A204.1 (cell line): ENCODE results near the gene CDK17.
"Not testable (repeated sequence)": the region's sequence is repeated elsewhere in the genome, so short reads cannot be mapped to it uniquely, and the experiment has no call there.

Experiments used
- FAIRE-seq: peaks from 2 replicates; lab custom pipeline; 2012; peaks lifted over from hg19 to GRCh38; lab: Jason Lieb, UNC

Gene CDK17

DNA sequence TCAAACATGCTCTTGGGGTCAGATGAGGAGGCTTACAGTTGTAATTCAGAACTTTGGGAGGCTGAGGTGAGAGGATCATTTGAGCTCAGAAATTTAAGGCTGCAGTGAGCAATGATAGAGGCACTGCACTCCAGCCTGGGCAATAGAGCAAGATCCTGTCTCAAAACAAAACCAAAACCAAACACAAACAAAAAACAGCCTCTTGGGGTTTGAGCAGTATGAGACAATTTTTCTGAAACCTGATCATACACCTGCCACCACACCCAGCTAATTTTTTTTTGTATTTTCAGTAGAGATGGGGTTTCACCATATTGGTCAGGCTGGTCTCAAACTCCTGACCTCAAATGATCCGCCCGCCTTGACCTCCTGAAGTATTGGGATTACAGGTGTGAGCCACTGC, 17.4 kb upstream of the CDK17 start:
- FAIRE-seq, result not testable (repeated sequence)

DNA sequence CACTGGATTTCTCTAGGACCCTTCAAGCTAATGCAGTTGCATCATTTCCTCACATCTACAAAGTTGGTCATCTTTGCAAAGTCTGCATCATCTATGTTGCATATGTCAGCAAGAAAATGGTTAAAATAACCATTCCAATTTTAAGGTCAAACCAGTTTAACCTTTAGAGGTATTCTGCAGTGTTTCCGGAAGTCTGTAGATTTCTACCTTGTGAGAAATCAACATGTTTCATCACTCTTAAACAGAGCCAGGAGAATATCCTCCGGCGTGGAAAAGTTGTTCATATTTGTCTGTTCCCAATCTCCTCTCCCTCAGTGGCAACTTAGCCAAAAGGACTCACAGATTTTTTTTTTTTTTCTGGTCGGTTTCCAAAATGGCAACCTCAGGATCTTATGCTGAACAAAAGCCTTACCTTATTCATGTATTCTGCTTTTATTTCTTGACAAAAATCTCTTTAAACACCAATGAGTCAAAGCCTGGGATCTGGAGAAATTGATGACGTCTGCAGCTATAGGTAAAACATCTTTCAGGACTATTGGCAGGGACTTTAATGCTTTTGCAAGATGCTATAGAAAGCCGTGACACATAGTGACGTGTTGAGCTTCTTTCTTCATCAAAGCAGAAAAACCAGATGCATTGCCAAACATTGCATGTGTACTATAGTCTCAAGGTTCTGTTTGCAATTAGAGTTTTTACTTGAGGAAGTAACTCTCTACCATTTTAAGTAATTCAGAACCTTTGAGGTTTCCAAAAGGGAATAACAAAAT, 16.0 kb upstream of the CDK17 start:
- FAIRE-seq, result no peak

DNA sequence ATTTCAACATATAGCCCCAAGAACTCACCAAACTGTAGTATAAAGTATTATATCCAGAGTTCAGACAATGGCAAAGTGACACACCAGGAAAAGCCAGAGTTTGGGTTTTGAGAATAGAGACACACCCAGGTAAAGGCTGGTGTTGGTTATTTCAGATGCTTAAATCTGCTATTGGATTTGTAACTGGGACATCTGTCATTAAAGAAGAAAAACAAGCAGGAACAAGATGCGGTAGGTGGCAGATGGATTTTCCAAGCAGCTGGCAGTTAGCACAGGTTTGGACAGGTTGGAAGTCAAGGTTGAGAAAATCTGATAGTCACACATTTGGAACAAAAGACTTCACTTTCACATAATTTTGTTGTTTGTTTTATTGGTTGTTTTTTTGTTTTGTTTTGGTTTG, 14.4 kb upstream of the CDK17 start:
- no peak for FAIRE-seq

DNA sequence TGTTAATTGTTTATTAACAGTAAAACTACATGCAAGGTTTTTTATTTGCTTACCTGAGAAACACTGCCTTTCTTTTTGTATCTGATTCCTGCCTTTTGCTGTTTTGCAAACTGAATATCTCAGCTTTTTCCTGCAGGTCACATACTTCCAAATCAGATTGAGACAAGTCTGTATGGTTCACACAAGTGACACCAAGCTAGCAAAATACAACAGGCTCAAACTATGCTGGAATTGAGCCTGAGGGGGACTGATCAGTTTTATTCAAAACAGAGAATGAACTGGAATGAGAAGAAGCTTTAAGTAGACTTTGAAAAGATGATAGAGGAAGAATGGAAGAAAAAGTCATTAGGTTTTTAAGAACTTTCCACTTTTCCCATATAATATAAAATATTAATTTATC, 12.2 kb upstream of the CDK17 start:
- no peak for FAIRE-seq

DNA sequence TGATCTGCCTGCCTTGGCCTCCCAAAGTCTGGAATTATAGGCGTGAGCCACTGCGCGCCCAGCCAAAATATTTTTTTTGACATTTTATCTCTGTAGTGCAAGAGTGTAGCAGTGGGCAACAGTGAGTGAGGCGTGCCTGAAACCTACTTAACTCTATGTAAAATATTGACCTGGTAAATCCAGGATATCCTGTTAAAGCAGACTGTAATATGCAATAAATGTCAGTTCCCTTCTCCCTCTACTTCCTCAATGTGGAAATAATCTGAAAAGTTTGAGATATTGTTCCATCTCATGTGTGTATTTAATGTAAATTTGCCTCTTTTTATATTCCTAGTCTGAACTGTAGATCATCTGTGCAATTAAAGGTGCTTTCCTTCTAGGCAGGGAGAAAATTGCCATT, 9.5 kb upstream of the CDK17 start:
- FAIRE-seq, result no peak

DNA sequence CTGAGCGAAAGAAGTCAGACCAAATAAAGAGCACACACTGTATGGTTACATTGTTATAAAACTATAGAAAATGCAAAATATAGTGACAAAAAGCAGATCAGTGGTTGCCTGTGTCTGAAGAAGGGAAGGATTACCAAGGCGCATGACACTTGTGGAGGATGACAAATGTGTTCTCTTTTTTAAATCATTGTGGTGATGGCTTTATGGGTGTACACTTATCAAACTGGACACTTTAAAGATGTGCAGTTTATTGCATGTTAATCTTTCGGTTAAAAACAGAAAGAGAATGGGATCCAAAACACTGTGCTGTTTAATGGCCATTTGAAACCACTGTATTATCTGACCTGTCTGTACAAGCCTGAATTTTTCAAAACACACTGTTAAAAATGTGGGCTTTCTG, 8.8 kb upstream of the CDK17 start:
- FAIRE-seq, result no peak

DNA sequence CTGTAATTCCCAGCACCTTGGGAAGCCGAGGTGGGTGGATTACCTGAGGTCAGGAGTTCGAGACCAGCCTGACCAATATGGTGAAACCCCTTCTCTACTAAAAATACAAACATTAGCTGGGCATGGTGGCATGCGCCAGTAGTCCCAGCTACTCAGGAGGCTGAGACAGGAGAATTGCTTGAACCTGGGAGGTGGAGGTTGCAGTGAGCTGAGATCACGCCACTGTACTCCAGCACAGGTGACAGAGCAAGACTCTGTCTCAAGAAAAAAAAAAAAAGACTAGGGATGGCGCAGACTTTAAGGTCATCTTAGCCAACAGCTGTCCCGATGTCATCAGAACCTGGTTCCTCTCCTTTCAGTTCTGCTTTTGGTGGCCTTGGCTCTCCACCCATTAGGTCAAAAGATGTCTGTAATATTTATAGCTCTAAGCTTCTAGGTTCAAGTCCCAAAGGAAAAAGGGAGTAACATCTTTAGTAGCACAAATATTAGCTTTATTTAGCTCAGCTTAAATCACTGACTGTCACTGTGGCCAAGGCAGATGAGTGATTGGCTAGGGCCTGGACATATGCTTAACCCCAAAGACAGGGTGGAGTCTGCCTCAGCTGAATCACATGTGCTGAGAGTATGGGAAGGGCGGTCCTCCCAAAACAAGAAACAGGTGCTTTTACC, 7.3 kb upstream of the CDK17 start:
- not testable (repeated sequence) for FAIRE-seq

DNA sequence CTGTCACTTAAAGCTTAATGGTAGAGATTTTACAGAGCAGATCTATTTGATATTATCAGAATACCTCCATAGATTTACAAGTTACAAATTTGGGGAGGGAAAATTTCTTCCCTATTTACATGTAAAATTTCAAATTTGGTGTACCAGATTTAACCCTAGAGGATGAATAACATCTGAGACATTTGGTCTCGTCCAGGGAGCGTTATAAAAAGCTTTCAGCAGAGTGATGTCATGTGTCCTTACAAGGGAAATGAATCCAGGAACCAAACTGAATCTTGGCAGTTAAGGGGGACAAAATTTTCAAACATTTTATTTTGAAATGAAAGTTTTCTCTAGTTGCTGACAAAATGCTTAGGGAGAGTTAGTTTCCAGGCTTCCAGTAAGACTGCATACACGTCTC, 4.5 kb upstream of the CDK17 start:
- no peak for FAIRE-seq

DNA sequence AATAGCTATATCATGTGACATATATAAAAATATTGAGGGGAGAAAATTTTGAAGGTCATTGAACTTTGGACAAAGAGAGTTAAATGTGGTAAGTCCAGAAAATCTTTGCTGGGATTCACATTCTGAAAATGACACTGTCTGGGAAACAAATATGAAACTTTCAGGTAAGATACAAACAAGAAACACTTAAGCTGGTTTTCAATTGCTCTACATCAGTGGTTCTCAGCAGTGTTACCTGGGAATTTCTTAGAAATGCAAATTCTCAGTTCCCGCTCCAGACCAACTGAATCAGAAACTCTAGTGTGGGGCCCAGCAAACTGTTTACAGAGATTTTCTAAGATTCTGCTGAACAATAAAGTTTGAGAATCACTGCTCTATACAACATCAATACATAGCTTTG, 3.6 kb upstream of the CDK17 start:
- FAIRE-seq, result no peak

DNA sequence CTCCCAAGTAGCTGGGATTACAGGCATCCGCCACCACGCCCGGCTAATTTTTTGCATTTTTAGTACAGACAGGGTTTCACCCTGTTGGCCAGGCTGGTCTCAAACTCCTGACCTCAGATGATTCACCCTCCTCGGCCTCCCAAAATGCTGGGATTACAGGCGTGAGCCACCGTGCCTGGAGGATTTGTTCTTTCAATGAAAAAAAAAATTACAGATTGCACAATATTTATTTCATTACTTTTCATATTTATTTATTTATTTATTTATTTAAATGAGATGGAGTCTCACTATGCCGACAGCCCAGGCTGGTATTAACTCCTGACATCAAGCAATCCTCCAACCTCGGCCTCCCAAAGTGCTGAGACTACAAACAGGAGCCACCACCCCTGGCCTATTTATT, 2.3 kb upstream of the CDK17 start:
- not testable (repeated sequence) for FAIRE-seq

DNA sequence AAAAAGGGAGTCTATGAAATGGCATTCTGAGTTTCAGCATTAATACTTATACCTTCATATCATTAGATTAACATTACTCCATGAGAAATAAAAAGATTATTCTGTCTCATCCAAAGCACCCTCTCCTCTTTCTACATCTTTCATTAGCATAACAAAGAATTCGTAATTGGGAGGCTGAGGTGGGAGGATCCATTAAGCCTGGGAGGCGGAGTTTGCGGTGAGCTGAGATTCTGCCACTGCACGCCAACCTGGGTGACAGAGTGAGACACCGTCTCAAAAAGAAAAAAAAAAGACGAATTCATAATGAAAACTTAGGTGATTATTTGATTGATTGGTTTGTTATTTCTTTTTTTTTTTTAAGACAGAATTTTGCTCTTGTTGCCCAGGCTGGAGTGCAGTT, 1.8 kb upstream of the CDK17 start:
- no peak for FAIRE-seq

DNA sequence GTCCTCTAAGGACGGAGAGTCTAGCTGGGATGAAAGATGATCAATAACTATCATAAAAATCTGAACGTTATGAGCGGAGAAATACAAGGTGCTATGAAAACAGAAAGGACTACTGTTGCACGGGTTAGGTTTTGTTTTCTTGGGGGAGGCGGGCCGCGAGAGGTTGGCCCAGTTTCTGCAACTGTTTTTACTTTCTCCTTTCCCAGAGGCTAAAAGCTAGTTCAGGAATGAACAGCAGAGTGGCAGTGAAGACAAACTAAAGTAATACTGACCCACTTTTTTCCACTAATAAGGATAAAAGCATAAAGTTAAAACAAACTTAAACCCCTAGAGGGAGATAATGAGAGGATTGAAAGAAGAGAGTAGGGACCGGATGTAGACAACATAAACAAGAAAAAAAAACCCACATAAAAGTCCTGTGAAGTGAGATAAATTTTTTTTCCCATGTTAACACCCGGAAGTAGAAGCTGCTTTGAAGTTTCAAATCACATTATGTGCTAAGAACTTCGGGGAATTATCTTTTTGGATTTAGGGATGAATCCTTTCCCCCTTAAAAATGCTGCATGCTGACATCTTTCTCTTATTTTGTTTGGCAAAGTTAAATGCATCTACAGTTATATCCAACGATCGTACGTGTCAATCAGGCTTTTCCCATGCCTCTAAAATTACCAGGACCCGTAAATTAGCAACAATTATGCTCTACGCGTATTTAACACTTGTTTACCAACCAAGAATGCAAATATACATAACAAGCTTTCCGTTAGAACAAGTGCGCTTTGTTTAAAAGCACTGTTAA, 1.0 kb upstream of the CDK17 start:
- FAIRE-seq, result peak; percentile 25

DNA sequence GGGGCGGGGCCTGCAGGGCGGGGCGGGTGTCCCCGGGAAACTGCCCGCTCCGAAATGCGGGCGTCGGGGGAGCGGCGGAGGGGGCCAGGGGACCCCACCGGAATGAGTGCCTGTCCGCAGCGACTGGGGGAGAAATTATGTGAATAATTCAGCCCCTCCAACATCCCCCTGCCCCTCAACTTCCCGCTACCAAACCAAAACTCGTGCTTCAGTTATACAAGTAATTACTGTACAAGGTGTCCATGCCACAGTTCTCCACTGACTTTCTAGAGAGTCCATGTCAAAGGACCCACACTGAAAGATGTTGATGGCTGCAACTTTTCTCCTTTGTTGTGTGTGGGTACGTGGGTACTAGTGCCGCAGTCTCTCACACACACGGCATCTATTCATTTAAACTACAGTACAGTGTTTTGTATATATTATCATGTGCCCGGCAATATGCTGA, 414 bp upstream of the CDK17 start:
- FAIRE-seq, result no peak

DNA sequence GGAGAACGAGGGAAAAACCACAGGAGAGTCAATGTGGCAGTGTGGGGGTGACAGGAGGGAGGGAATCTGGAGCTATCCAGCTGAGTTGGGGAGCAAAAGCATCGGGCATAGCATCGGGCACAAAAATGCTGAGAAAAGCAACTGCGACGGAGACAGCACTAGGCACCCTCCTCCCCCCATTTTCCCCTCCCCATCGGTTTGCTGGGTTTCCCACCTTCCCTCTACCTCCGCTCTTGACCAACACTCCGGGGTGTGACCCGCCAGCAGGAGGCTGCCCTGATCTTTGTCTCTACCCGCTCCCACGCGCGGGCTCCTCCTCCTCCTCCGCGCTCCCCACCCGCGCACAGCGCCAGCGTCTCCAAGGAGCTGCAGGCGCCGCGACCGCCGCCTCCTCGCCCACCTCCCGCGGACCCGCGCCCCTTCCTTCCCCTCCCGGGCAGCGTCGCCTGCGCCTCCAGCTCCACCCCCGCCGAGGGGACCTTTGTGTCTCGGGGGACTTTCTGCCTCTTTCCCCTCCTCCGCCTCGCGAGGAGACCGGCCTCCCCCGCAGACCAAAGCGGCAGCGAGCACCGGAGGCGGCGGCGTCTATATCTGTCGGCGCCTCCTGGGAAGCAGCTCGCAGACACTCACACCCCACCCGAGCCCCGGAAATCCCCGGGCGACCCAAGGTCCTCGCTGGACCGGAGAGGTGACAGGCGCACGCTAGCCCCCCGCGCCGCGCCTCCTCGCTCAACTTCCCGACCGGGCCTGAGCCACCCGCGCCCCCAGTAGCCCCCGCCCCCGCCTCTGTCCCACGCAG, 920 bp downstream of the CDK17 start:
- no peak for FAIRE-seq

DNA sequence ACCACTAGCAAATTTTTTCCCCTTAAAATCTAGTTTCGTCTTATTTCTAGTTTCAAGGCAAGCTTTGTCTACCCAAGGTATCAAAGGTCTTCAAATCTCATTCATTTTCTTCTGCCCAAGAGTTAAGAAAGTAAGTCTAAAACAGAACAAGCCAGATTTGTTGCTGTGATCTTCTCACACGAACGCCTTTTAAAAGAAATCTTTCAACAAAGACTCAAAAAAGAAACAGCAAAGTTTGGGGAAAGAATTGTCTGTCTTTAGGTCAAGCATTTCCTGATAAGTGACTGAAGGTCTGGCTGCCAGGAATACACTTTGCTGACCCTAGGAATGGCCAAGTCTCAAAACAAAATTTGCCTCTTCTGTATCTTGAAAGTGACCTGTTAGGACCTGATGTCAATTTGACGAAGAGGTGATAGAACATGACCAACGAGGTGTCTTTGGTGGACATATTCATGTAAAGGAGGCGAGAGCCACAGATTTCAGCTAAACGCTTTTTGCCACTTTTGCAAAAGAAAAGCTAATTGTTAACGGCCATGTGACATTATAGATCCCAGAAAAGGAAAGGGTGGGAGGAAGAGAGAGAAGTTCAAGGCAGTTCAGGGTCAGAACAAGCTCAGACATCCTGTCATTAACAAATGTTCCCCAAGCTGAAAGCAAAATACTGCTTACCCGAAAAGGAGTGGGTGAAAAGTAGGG, 1.7 kb downstream of the CDK17 start:
- FAIRE-seq, result no peak

DNA sequence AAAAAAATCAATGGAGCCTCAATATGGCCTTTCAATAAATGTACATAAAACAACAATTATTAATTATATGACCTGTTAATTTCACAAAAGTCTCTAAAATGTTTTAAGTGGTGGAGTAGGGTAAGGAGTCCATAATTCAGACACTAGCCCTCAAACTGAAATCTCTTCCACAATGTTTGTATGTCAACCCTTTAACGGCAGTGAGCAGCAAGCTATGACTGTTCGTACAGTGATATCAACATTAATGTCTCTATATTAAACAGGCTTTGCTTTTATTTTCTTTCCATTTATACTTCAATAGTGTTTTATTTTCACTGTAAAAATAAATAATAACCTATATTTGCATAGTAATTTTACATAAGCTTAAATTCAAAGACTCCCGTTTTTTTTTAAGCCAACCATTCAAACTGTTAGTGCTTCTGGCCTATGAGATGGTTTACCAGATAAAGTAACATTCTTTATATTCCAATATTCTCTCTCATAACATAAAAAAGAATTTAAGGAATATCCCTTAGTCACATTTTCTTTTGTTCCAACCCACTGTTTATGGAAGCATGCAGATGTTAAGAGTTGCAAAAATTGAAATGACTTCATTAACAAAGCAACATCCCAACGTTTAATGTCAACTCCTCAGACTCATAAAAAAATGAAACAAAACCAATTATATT, 2.3 kb downstream of the CDK17 start:
- no peak for FAIRE-seq

DNA sequence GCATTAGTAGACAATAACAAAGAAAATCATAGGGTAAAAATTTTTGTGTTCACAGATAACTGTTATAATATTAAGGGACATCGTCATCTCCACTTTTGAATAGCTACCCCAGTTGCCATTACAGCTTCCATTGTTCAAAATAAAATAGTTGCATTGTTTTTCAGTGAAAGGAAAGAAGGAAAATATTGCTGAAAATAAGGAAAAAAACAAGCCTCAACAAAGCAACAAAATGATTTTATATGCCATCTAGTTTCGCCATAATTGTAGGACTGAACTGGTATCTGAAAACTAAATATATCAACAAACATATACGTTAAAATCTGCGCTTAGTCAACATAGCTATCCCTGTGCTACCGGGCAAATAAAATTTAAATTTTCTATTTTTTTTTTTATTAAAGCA, 3.3 kb downstream of the CDK17 start:
- FAIRE-seq, result no peak

DNA sequence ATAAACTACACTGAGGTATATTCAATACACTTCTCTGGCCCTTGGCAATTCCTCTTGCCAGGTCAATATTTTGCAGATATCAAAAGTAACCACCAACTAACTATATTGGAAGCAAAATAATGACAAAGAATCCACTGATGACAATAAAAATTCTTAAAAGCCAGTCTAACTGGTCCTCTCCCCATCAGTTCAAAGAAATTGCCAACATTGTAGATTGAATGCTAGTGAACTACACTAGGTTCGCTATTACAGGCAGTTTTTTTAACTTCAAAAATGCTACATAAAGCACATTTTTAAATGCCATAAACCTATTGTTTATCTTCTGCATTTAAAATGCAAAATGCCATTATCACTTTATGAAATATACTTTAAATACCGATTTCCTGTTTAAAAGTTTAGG, 4.0 kb downstream of the CDK17 start:
- no peak for FAIRE-seq

DNA sequence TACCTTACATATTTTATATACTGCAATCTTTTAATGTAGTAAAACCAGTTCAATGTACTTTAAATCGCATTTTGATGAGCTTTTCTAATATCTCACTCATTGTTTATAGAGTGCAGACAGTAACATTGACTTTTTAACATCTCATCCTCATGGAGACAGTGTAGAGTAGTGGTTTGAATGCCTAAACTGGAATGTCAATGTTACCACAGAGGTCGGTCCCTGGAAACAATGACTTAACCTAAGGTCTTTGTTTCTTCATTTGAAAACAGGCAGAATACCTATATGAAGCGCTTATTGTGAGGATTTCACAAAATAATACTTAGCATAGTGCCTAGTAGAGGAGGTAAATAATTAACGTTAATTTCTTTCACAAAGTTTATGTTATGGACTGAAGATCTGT, 5.0 kb downstream of the CDK17 start:
- FAIRE-seq, result no peak

DNA sequence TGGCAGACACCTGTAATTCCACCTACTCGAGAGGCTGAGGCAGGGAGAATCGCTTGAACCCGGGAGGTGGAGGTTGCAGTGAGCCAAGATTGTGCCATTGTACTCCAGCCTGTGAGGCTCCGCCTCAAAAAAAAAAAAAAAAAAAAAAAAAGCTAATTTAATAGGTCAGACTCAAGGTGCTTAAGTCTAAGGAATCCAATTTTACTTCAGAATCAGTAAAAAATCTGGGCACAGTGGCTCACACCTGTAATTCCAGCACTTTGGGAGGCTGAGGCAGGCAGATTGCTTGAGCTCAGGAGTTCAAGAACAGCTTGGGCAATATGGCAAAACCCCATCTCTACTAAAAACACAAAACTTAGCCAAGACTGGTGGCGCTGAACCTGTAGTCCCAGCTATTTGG, 7.0 kb downstream of the CDK17 start:
- FAIRE-seq, result not testable (repeated sequence)

DNA sequence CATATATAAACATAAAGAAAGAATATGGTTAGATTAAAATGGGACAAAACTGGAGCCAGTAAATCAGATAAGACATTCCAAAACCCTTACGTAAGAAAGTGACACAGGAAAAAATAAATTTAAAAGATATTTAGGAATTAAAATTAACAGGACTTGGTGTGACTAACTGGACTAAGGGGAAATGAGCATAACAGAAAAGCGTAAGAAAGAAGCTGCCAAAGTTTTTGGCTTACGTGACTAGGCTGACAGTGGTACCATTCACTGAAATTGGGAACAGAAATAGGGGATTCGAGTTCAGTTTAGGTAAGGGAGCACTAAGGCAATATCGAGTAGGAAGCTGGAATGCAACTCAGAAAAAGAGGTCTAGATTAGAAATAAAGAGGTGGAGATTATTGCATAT, 7.8 kb downstream of the CDK17 start:
- no peak for FAIRE-seq
